Stromal cell of bone marrow (primary cell): ENCODE data around the gene SYNPO2.
"Not testable (repeated sequence)": the region's sequence is repeated elsewhere in the genome, so short reads cannot be mapped to it uniquely, and the experiment has no call there.

Experiments
- DNase-seq: peaks from one replicate; pipeline ENCODE4 v3.0.0-alpha.2; 2012; ENCODE audit warnings: low read depth

SYNPO2 gene

DNA sequence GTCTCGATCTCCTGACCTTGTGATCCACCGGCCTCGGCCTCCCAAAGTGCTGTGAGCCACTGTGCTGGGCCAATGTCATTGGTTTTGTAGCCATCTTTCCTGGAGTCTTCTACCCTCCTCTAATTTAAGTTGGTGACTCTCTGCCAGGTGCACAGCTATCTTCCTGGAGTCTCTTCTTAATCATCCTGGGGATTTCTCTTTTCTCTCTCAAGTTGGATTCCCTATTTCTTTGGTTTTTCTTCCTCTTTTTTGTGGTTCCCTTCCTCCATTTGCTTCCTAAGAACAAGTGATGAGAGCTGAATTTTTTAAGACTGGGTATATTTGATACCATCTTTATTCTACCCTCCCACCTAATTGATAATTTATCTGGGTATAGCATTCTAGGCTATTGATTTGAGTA, 113.8 kb downstream of the SYNPO2 start:
- DNase-seq = no peak

- DNase-seq = not testable (repeated sequence)
Measured at GRCh38 chr4:119003001-119003400, 114.3 kb downstream of the SYNPO2 start.

- no peak for DNase-seq
Measured at GRCh38 chr4:119005928-119006460, 117.3 kb downstream of the SYNPO2 start.

DNA sequence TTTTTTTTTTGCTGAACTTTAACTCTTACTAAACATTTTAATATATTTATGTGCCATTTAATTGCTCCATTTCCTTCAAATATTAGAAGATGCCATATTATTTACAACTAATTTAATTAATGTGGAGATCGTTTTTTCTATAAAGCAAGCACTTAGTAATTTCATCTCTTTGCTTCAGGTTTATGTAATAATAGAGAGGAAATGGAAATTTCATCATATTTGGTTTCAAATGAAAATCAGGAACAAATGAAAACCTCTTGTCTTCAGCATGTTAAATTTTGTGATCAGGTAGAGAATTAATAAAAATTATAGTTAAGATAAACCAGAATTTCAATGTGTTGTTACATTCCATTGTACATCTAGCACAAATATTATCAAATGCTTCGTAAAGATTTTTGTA, 120.1 kb downstream of the SYNPO2 start:
- DNase-seq = no peak

DNA sequence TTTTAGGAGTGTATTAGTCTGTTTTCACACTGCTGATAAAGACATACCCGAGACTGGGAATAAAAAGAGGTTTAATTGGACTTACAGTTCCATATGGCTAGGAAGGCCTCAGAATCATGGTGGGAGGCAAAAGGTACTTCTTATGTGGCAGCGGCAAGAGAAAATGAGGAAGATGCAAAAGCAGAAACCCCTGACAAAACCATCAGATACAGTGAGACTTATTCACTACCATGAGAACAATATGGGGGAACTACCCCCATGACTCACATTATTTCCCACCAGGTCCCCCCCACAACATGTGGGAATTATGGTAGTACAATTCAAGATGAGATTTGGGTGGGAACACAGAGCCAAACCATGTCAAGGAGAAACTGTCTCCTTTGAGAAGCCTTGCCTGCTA, 121.6 kb downstream of the SYNPO2 start:
- DNase-seq = not testable (repeated sequence)

GRCh38 chr4:119010909-119011606, 122.4 kb downstream of the SYNPO2 start:
- no peak for DNase-seq

DNA sequence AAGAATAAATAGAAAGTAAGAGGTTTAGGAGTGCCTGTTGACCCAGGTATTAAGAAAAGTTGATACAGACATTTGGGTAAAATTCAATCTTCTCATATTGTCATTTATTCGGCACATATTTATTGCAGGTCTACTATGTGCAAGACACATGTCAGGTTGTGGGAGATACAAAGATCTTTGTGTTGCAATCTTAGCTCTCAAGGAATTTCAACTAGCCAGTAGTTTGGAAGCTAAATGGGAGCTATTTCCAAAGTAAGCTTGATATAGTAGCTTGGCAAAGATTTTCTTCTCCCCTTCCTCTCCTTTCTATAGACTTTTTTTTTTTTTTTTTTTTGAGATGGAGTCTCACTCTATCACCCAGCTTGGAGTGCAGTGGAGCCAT, 122.9 kb downstream of the SYNPO2 start:
- DNase-seq = no peak

DNA sequence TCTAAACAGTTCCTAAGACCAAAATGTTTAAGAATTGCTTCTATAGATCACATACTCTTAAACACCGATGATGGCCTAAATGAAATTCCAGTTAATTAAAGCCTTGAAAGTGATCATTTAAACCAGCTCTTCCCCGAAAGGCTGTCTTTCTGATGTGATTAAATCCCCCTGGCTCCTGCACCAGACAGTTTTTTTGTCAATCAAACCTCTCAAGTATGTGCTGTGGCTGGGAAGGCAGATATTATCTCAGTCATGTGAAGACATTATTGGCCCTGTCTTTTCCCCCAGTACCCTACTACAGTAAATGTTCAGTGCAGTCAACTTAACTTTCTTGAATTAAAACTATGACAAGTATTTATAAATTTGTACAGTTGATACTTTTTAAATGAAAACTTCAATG, 126.0 kb downstream of the SYNPO2 start:
- DNase-seq = no peak

DNA sequence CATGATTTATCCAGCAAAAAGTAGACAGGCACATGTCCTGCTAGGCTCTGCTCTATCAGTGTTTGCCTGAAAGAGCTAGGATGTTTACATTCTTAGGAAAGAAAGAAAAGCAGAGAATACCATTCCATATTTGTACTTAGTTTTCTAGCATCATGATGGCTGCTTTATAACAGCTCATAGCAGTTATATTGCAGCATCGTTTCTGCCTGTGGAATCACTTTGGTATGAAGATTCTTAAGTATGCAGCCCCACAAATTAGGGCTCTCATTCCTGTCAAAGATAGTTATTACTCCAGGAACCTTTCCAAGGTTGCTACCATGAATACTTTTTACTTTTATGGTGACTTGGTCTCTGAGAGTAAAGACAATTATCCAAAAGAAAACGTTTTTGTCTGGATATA, 128.0 kb downstream of the SYNPO2 start:
- DNase-seq = no peak

DNA sequence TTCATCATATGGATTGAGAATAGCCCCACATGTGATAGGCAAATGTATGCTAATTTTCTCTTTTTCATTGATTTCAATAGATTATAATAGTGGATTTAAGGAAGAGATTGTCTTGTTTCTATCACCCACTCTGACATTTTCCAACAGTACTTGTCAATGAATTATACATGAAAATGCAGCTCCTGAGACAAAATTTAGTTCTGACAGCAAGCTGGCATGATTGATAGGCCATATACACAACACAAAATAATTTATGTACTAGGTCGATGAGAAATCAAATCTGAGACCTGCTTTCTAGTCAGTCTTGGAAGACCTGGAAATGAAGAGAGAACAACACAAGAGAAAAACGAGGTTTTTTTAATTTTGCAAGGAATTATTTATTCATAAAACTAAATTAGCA, 129.0 kb downstream of the SYNPO2 start:
- no peak for DNase-seq

DNA sequence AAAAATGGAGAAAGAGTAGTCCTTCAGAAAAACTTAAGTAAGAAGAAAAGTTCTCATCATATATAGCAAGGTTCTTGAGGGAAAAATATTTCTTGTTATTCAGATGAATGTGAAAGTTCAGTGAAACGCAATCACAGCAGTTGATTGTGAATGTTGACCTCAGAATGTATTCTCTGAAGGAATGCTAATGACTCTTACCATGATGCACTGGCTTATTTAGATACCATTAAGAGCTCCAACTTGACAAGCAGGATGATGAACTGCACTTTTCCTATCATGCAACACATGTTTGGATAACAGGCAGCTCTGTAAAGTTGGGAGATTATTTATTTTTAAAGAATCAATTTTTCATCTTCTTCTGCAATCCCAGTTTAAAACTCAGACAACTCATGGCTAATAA, 131.5 kb downstream of the SYNPO2 start:
- DNase-seq = no peak

GRCh38 chr4:119022520-119022919, 133.9 kb downstream of the SYNPO2 start:
- DNase-seq = not testable (repeated sequence)

DNA sequence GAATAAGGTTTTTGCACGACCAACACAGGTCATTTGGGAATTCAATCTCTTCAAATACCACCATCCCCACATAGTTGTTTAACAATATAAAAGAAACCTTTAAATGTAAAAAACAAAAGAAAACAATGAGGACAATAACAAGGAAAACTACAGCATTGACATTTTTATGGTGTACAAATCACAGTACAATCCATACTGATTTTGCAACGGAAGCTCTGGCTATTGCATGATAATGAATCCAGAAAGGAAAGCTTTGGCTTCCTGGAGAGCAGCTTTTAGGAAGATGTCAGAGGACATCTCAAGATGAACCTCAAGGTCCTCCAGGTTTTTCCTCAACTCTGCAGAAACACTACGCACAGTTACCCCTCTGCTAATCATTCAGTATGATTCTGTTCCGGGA, 135.4 kb downstream of the SYNPO2 start:
- no peak for DNase-seq

DNA sequence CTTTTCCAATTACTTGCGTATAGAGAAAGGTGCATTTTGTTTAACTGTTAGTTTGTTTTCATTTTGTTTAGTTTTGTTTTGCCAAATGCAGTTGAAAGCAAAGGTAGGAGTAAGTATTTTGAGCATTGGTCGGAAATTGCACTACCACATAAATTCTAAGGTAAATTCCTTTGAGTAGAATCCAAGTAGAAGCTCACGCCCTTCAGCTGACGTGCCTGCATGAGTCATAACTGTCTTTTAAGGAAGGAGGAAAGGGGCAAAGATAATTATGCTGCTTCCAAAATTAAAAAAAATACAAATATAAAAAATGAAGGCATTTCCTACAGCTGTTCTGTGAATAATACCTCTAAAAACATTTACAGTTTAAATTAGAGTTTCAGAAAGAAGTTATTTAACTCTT, 136.8 kb downstream of the SYNPO2 start:
- no peak for DNase-seq

GRCh38 chr4:119025916-119026661, 137.4 kb downstream of the SYNPO2 start:
- peak; percentile 90 for DNase-seq

GRCh38 chr4:119026662-119027444, 138.2 kb downstream of the SYNPO2 start:
- no peak for DNase-seq

DNA sequence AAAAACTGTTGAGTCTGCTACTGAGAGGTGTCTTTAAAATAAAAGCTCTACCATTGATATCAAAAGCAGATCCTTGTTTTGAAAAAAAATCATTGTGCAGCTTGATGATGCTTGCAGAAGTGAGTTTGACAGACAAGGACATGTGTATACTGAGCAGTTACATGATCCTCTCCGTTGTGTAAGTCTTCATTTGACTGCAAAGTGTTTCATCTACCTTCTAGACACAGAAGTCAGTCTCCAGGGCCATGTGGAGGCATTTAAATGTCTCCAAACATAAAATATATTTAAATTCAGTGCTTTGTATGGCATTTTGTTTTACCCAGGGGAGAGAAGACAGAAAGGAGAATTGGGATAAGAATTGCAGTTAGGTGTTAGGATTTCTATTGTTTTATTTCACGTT, 139.2 kb downstream of the SYNPO2 start:
- no peak for DNase-seq

GRCh38 chr4:119028296-119028695, 139.6 kb downstream of the SYNPO2 start:
- DNase-seq = no peak

DNA sequence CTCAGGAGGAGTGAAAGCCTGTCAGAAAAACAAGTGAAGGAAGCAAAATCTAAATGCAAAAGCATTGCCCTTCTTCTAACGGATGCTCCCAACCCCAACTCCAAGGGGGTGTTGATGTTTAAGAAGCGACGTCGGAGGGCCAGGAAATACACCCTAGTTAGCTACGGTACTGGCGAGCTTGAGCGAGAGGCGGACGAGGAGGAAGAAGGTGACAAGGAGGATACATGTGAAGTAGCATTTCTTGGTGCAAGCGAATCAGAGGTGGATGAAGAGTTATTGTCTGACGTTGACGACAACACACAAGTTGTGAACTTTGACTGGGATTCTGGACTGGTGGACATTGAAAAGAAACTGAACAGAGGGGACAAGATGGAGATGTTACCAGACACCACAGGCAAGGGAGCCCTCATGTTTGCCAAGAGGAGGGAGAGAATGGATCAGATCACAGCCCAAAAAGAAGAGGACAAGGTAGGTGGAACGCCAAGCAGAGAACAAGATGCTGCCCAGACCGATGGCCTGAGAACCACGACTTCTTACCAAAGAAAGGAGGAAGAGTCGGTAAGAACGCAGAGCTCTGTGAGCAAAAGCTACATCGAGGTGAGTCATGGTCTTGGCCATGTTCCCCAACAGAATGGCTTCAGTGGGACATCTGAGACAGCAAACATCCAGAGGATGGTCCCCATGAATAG, 141.3 kb downstream of the SYNPO2 start:
- DNase-seq = no peak

DNA sequence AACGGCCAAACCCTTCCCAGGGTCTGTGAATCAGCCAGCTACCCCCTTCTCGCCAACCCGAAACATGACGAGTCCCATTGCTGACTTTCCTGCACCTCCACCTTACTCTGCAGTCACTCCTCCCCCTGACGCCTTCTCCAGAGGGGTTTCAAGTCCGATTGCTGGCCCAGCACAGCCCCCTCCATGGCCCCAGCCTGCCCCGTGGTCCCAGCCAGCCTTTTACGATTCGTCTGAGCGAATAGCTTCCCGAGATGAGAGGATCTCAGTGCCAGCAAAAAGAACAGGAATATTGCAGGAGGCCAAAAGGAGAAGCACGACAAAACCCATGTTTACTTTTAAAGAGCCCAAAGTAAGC, 141.9 kb downstream of the SYNPO2 start:
- no peak for DNase-seq

GRCh38 chr4:119031218-119031617, 142.6 kb downstream of the SYNPO2 start:
- no peak for DNase-seq
